GM15510 (cell line): ENCODE measurements around the gene FAM78B.
A peak's percentile ranks its signal among the peaks of the same experiment; 100 is the strongest.

Experiments used
- POLR2A ChIP-seq: IDR thresholded peaks from 3 replicates; pipeline ENCODE4 v1.6.1; 2011; ENCODE audit warnings: borderline replicate concordance; ENCODE audit not compliant: insufficient read length; ENCODE audit errors: extremely low read depth

Gene FAM78B

GRCh38 chr1:166166698-166167571, at the start of gene FAM78B:
TSS of gene FAM78B (minus strand) at chr1:166167001. CDS start at chr1:166166248, 753 bp downstream.
- peak; percentile 28 for TF ChIP-seq POLR2A

- no peak for TF ChIP-seq POLR2A
Observed at GRCh38 chr1:166202546-166202945, 35.7 kb upstream of the FAM78B start.

- no peak for TF ChIP-seq POLR2A
Observed at GRCh38 chr1:166200743-166201142, 33.9 kb upstream of the FAM78B start.

- TF ChIP-seq POLR2A: no peak
Observed at GRCh38 chr1:166197597-166197996, 30.8 kb upstream of the FAM78B start.

GRCh38 chr1:166197141-166197540, 30.3 kb upstream of the FAM78B start:
- TF ChIP-seq POLR2A: no peak

- no peak for TF ChIP-seq POLR2A
Observed at GRCh38 chr1:166193057-166193698, 26.4 kb upstream of the FAM78B start.

GRCh38 chr1:166190400-166190799, 23.6 kb upstream of the FAM78B start:
- no peak for TF ChIP-seq POLR2A

- TF ChIP-seq POLR2A: no peak
Observed at GRCh38 chr1:166189126-166189525, 22.3 kb upstream of the FAM78B start.

- TF ChIP-seq POLR2A: no peak
Observed at GRCh38 chr1:166185526-166185925, 18.7 kb upstream of the FAM78B start.

GRCh38 chr1:166184897-166185296, 18.1 kb upstream of the FAM78B start:
- no peak for TF ChIP-seq POLR2A

GRCh38 chr1:166184012-166184411, 17.2 kb upstream of the FAM78B start:
- no peak for TF ChIP-seq POLR2A

GRCh38 chr1:166182281-166182680, 15.5 kb upstream of the FAM78B start:
- TF ChIP-seq POLR2A: no peak

GRCh38 chr1:166176416-166176815, 9.6 kb upstream of the FAM78B start:
- TF ChIP-seq POLR2A: no peak

- no peak for TF ChIP-seq POLR2A
Observed at GRCh38 chr1:166175032-166175431, 8.2 kb upstream of the FAM78B start.

GRCh38 chr1:166174108-166174507, 7.3 kb upstream of the FAM78B start:
- TF ChIP-seq POLR2A: no peak

- no peak for TF ChIP-seq POLR2A
Observed at GRCh38 chr1:166172106-166172505, 5.3 kb upstream of the FAM78B start.
